HG03108 (cell line): ENCODE results near the gene TIA1.
"Not testable (repeated sequence)": the region's sequence is repeated elsewhere in the genome, so short reads cannot be mapped to it uniquely, and the experiment has no call there.

ENCODE experiments used
- ATAC-seq: cut with Tn5 transposase; IDR thresholded peaks from one replicate; pipeline ENCODE4 v1.9.1; 2021; ENCODE audit warnings: moderate library complexity; ENCODE audit not compliant: unreplicated experiment

Gene TIA1, protein sequence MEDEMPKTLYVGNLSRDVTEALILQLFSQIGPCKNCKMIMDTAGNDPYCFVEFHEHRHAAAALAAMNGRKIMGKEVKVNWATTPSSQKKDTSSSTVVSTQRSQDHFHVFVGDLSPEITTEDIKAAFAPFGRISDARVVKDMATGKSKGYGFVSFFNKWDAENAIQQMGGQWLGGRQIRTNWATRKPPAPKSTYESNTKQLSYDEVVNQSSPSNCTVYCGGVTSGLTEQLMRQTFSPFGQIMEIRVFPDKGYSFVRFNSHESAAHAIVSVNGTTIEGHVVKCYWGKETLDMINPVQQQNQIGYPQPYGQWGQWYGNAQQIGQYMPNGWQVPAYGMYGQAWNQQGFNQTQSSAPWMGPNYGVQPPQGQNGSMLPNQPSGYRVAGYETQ

DNA sequence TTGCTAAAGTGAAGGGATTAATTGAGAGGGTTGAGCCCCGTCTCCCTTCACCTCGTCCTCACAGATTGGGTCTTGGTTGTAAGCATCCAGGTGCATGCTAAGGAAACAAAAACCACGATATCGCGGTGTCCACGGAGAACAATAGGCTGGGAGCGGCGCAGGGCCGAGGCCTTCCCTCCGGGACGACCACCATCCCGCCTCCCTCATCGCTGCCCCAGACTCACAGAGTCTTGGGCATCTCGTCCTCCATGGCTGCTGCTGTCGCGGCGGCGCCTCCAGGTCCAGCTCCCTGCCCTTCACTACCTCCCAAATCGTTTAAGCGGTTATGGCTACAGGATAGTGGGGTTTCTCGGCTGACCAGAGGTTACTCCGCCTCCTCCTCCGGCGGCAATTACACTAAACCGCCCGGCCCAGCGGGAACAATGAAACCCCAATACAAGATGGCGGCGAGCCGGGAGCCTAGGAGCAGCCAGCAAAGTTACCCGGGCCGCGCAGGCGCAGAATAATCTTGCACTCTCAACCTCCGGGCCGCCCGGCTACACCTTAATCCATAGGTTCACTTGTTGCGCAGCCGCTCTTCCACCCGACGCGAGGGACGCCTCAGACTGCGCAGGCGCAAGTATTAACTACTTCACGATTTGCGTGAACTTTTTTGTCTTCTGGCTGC, at the start of gene TIA1:
TIA1 (minus strand) TSS at position 448 of the 667 bp plus-strand sequence; CDS start at position 250, 198 bp downstream.
- peak; percentile 92 for ATAC-seq

GRCh38 chr2:70297828-70298227, 49.4 kb upstream of the TIA1 start:
- ATAC-seq, result not testable (repeated sequence)

GRCh38 chr2:70283500-70284191, 35.2 kb upstream of the TIA1 start:
- ATAC-seq, result no peak

DNA sequence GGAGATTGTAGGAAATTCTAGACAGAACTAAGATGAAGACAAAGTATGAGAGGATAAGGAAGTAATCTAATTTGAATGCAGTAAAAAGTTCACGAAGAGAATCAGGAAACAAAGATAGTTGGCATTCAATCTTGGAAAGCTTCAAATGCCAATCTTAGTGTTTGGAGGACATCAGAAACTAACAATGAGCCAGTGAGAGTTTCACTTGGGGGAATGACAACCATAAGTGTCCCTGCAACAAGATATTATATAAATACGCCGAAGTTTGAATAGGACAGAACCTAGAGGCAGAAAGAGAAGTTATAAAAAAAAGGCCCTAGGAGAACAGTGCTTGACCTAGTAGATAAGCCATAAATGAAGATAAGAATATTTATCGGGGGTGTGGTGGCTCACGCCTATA, 34.0 kb upstream of the TIA1 start:
- no peak for ATAC-seq

- ATAC-seq, result no peak
Observed at GRCh38 chr2:70280242-70280798, 31.9 kb upstream of the TIA1 start.

GRCh38 chr2:70270323-70270722, 21.9 kb upstream of the TIA1 start:
- no peak for ATAC-seq

GRCh38 chr2:70269422-70270302, 21.2 kb upstream of the TIA1 start:
- not testable (repeated sequence) for ATAC-seq

GRCh38 chr2:70266925-70267324, 18.5 kb upstream of the TIA1 start:
- not testable (repeated sequence) for ATAC-seq

DNA sequence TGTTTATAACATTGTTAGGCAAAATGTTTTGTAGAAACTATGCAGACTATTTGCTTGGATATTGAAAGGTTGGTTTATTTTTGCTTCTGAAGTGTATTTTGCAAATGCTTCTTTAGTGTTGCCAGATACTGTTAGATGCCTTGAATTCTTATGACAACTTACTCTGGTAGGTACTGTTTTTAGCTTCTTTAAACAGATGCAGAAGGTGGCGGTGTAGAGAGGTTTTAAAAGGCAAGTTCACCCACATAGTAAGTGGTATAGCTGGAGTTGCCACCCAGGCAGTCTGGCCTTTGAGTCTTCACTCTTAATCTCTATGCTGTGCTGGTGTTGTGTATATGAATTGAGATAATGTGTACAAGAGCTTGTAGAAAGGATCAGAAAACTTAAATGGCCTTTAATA, 13.1 kb upstream of the TIA1 start:
- no peak for ATAC-seq

DNA sequence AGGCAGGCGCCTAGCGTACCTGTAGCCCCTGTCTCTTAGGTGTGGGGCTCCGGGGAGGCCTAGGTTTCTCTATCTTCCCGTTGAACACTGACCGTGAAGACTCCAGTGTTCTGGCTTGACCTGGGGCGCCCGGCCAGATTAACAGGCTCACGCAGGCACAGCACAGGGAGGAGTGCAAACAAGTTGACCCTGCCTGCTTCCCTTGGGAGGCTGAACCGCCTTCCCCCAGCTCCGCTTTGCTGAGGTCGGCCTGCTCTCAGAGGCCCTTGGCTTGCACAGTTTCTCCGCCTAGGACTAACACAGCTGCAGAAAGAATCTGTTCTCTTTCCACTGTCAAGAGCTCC, 10.1 kb upstream of the TIA1 start:
- ATAC-seq, result peak; percentile 8

GRCh38 chr2:70255637-70256314, 7.3 kb upstream of the TIA1 start:
- ATAC-seq, result no peak

- no peak for ATAC-seq
Observed at GRCh38 chr2:70250434-70250833, 2.0 kb upstream of the TIA1 start.

DNA sequence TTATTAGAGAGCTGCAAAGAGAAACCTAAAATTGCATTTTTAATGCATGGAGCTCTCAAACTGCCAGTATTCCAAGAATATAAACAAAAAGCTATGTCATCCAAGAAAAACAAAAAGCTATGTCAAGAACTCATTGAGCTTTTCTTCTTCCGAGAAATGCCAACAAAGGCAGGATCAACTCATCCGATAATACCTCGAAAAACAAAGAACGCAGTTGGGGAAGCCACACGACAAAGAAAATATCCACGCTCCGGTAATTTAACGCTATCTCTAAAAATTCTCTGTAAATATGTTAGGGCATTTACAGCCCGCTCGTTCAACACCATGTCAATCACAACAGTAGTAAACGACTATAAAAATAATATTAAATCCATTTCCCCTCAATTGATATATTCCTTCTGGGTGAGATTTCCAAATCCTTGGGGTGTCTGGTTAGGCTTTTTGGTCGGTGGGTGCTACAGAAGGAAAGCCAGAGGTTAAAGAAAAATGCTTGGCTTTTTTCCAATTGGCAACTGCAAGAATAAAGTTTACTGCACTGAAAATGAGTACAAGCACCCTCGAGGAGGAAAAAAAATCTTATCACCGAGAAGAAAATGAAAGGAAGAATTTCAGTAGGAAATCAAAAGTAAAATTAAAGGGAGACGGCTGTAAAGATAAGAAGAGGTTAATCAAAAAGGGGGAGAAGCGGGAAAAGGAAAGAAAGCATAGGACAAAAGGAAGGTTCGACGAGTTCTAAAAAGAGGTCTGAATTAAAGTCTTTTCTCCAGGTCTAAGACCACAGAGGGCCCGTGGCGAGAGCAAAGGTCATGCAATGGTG, 856 bp downstream of the TIA1 start:
- ATAC-seq, result no peak

- ATAC-seq, result no peak
Observed at GRCh38 chr2:70243806-70244584, 4.4 kb downstream of the TIA1 start.

DNA sequence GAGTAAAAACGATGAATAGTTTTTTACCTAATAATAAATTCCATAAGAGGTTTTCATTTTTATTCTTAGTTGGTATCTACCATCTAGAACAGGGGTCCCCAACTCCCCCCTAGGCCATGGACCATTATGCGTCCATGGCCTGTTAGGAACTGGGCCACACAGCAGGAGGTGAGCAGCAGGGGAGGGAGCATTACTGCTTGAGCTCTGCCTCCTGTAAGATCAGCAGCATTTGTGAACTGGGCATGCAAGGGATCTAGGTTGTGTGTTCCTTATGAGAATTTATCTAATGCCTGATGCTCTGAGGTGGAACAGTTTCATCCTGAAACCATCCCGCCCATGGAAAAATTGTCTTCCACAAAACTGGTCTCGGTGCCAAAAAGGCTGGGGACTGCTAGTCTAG, 5.9 kb downstream of the TIA1 start:
- ATAC-seq, result no peak

DNA sequence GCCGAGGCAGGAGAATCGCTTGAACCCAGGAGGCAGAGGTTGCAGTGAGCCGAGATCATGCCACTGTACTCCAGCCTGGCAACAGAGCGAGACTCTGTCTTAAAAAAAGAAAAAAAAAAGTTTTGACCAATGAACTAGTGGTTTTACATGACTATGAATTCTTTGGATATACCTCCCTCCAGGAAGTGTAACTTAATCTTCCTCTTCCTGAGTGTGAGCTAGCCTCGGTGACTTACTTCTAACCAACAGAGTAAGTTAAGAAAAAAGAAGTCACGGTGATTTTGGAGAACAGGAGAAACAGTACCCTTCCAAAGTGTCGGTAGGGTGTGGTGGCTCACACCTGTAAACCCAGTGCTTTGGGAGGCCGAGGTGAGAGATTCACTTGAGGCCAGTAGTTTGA, 7.1 kb downstream of the TIA1 start:
- ATAC-seq, result no peak

DNA sequence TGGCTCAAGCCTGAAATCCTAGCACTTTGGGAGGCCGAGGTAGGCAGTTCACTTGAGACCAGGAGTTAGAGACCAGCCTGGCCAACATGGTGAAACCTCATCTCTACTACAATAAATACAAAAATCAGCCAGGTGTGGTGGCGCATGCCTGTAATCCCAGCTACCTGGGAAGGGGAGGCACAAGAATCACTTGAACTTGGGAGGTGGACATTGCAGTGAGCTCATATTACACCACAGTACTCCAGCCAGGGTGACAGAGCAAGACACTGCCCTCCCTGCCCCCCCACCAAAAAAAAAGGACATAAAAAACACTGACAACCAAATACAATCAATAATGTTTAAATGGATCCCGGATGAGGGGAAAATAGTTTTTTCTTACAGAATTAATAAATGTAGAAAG, 7.8 kb downstream of the TIA1 start:
- no peak for ATAC-seq

DNA sequence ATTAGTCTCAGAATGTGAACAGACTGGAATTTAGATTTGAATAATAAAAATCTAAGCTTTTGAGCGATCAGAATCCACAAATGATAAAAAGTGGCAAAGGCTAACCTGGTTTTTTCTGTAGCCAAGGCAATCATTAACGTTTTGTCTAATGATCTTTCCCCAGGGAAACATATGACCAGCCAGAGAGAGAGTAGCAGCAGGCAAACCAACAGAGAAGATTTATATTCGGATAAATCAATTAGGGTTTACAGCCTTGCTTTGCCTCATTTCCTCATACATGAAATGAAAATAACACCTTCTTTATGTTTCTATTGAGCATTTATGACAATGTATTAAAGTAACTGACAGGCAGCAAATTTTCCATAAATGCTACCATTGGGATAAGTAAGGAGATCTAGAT, 14.5 kb downstream of the TIA1 start:
- ATAC-seq, result no peak
